ENCODE measurements around the gene LMBR1.
"Not testable (repeated sequence)": the region's sequence is repeated elsewhere in the genome, so short reads cannot be mapped to it uniquely, and the experiment has no call there.

The LMBR1 gene, protein sequence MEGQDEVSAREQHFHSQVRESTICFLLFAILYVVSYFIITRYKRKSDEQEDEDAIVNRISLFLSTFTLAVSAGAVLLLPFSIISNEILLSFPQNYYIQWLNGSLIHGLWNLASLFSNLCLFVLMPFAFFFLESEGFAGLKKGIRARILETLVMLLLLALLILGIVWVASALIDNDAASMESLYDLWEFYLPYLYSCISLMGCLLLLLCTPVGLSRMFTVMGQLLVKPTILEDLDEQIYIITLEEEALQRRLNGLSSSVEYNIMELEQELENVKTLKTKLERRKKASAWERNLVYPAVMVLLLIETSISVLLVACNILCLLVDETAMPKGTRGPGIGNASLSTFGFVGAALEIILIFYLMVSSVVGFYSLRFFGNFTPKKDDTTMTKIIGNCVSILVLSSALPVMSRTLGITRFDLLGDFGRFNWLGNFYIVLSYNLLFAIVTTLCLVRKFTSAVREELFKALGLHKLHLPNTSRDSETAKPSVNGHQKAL

DNA sequence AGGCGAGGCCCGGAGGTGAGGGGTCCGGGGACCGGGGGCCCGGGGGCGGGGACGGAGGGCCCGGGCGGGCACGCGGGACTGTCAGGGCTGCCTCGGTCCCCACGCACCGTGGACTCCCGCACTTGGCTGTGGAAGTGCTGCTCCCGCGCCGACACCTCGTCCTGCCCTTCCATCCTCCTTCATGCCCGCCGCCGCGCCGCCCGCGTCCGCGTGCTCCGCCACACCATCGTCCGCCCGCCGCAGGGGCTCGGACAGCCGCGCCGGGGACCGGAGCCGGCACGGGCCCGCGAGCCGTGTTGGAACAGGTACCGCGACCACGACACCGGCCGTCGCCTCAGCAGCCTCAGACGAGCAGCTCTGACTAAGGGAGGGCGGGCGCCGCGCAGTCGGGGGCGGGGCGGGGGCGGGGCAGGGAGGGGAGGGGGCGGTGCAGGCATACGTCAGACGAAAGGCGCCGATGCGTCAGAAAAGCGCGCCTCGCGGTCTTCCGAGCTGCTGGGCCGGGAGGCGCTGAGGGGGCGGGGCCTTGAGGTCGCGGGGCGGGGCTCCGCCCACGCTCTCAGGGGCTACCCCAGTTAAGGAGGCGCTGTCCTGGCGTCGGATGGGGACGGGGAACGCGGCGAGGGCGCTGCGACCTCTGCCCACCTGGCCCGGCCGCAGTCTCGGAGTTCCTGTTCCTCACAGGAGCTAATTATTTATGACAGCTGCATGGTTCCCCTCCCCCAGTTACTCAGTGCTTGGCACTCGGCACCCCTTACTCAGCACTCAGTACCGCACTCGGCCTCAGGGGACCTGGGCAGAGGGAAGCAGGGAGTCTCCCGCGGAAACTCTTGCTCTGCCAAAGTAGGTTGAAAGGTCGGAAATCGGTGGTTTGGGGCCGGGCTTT is at the start of gene LMBR1:
LMBR1 (minus strand) TSS at position 363 of the 886 bp plus-strand sequence; CDS start at position 173, 190 bp downstream.
- DNase-seq (ENCODE audit: low read depth in 2 of 2): peak; percentile 82 to 87

DNA sequence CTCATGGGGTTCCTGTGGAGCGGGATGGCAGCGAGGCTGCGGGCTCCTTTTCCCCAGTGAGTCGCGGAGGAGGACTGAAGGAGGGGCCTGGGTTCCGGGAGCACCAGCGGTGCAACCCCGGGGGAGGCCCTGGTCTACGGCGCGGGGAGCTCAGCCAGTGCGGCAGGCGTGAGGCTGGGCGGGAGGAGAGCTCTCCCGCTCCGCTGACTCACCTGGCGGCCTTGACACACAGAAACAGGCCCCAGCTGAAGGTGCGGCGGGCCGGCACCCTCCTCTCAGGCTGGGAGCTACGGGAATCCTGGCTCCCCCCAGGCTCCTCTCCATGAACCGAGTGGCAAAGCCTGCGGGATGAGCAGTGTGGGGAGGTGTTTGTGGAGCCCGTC is 49.7 kb upstream of the LMBR1 start:
- DNase-seq (ENCODE audit: low read depth in 2 of 2): no peak

DNA sequence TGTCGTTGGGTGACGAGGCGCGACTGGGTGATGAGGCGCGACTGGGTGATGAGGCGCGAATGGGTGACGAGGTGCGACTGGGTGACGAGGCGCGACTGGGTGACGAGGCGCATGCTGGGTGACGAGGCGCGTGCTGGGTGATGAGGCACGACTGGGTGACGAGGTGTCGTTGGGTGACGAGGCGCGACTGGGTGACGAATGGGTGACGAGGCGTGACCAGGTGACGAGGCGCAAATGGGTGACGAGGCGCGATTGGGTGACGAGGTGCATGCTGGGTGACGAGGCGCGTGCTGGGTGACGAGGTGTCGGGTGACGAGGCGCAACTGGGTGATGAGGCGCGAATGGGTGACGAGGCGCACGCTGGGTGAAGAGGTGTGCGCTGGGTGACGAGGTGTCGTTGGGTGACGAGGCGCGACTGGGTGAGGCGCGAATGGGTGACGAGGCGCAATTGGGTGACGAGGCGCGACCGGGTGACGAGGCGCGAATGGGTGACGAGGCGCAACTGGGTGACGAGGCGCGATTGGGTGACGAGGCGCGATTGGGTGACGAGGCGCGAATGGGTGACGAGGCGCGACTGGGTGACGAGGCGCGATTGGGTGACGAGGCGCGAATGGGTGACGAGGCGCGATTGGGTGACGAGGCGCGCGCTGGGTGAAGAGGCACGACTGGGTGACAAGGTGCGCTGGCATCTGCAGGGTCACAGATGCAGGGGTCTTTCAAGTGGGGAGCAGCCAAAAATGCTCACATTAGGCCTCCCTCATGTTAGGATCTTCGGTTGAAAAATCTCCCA is 48.6 kb upstream of the LMBR1 start:
- DNase-seq (ENCODE audit: low read depth in 2 of 2): no peak

DNA sequence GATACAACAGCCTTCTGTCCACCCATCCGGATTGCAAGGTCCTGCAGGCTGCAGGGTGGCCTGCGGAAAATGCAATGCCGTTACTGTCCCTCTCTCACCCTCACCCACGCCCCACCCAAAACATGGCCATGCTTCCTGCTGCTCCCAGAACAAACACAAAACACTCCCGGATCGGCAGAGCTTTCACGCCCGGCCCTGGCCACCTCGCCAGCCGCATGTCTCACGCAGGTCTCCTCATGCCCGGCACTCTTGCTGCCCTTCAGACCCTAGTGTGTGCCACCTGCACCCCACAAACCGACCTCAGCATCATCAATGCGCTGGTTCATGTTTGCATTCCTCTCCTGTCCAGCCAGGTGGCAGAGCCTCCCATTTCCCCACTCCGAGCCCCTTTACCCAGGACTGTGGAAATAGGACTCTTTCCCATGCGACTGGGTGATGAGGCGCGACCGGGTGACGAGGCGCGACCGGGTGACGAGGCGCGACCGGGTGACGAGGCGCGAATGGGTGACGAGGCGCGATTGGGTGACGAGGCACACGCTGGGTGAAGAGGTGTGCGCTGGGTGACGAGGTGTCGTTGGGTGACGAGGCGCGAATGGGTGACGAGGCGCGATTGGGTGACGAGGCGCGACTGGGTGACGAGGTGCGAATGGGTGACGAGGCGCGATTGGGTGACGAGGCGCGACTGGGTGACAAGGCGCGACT is 47.6 kb upstream of the LMBR1 start:
- DNase-seq (ENCODE audit: low read depth in 2 of 2): no peak

DNA sequence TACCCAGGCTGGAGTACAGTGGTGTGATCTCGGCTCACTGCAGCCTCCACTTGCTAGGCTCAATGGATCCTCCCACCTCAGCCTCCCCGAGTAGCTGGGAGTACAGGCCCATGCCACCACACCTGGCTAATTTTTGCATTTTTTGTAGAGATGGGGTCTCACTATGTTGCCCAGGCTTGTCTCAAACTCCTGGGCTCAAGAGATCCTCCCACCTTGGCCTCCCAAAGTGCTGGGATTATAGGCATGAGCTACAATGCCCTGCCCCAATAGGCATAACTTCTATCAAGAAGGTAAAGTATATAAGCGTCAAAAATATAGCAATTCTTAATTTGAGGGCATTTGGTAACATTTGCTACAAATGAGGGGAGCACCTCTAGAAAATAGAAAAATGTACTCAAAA is 43.8 kb upstream of the LMBR1 start:
- not testable (repeated sequence) for DNase-seq (ENCODE audit: low read depth in 2 of 2)

DNA sequence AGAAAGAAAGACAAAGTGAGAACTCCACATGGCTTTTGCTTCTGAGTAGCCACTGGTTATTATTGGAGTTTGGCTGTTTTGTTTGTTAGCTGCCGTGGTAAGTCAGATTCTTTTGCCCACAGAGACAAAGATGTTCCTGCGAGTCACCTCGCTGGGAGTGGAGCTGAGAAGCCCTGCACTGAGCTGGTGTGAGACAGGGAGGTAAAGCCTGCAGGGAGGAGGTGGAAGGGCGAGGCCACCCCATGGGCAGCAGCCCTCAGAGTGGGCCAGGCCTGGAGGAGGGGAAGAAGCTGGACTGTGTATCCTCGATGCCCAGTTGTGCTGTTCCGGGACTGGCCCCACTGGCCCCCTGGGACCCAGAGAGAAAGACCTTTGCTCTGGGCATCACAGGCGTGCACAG is 42.3 kb upstream of the LMBR1 start:
- DNase-seq (ENCODE audit: low read depth in 2 of 2): no peak

DNA sequence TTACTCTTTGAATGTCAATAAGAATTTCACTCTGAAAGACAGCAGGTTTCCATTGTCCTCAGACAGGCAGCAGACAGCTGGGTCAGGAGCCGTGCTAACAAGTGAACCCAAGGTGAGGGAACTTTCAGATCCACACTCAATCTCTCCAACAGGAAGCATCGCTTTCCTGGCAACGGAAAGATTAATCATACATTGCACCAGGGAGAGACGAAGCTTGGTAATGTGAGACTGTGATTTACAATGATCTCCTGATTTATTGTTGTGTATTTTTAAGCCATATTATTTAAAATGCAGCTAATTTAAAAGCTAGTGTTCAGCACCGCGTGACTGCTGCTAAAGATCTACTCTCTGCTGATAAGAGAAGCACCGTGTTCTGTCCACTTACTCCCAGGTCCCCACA is 39.0 kb upstream of the LMBR1 start:
- no peak for DNase-seq (ENCODE audit: low read depth in 2 of 2)

DNA sequence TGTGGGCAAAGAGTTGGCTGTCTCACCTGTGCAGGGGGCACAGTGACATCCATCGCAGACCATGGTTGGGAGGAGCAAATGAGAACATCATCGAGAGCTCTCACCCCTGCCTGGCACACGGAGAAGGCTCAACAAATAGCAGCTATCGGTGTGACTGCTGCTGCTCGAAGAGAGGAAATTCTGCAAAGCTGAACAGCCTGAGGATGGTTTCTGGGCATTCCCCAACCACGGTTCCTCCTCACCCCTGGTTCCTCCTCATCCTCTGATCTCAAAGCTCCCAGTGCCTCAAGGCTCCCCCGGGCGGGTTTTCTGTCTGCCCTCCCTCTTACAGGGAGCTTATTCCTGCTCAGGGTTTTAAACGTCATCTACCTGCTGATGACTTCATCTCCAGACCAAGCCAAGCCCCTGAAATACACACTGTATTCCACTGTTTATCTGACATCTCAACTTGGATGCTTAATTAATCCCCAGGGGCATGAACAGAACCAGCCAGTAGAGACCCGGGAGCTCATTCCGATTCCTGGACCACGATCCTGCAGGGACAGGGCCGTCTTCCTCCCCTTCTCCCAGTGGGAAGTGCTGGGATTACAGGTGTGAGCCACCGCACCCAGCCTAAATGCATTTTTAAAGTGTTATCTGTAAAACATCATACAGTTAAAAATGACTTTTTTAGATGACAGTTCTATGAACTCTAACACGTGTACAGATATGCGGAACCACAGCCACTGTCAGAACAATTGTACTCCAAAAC is 37.0 kb upstream of the LMBR1 start:
- no peak for DNase-seq (ENCODE audit: low read depth in 2 of 2)

DNA sequence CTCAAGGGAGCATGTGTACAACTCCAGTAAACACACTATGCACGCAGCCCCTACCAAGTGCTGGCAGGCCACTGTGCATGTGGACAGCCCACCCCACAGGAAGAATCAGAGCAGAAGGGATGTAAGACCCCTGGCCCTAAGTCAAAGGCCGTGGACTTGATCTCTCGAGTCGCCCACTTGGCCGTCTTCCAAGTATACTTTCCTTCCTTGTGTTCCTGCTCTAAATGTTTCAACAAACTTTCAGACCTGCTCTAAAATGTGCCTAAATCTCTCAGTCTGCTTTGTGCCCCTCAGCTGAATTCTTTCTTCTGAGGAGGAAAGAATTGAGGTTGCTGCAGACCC is 35.4 kb upstream of the LMBR1 start:
- DNase-seq (ENCODE audit: low read depth in 2 of 2): no peak

DNA sequence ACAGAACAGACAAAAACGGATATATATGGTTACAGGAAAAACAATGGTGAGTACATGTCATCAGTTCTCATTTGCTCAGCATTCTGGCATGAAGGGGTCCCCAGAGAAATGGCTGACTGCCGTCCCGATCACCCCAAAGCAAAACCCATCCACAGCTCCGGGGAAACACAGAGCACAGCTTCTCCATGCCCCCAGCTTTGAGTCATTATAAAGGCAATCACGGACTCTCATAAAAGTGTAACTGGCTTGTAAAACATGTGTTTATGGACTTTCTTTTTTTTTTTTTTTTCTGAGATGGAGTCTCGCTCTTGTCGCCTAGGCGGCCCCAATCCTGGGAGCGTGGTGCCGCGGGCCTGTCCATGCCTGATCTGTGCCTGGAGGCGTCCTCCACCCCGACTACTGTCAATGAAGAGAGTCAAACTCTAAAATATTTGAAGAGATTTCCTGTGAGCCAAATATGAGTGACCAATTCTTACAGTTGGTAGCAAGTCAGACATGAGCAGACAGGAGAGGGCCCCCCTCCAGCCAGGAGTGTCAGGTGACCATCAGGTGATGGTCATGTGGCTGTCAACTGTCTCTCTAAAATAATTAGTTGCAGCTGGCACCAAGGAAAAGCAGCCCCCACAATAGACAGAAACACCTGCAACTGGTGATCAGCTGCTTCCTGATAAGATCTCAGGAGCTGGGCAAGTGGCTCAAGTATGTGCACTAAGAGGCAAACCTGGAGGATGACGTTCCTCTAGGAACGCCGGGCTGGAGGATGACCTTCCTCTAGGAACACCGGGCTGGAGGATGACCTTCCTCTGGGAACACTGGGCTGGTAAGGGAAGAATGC is 34.8 kb upstream of the LMBR1 start:
- no peak for DNase-seq (ENCODE audit: low read depth in 2 of 2)

DNA sequence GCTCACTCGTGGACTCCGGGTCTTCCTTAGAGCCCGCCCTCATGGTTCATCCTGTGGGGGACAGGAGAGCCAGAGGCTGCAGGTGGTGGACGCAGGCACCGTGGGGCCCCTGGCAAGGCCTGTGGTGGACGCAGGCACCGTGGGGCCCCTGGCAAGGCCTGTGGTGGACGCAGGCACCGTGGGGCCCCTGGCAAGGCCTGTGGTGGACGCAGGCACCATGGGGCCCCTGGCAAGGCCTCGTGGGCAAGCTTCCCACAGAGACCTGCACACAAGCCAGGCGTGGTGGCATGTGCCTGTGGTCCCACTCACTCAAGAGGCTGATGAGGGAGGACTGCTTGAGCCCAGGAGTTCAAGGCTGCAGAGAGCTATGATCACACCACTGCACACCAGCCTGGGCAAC is 32.8 kb upstream of the LMBR1 start:
- DNase-seq (ENCODE audit: low read depth in 2 of 2): not testable (repeated sequence)

DNA sequence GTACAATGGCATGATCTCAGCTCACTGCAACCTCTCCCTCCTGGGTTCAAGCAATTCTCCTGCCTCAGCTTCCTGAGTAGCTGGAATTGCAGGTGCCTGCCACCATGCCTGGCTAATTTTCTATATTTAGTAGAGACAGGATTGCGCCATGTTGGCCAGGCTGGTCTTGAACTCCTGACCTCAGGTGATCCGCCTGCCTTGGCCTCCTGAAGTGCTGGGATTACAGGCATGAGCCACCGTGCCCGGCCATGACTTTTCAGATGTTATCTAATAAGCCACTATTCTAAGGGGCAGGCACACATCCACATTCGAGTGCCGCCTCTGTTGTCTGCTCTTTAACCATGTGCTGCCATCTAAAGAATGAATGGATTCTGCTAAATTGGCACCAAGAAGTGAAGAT is 29.3 kb upstream of the LMBR1 start:
- not testable (repeated sequence) for DNase-seq (ENCODE audit: low read depth in 2 of 2)

DNA sequence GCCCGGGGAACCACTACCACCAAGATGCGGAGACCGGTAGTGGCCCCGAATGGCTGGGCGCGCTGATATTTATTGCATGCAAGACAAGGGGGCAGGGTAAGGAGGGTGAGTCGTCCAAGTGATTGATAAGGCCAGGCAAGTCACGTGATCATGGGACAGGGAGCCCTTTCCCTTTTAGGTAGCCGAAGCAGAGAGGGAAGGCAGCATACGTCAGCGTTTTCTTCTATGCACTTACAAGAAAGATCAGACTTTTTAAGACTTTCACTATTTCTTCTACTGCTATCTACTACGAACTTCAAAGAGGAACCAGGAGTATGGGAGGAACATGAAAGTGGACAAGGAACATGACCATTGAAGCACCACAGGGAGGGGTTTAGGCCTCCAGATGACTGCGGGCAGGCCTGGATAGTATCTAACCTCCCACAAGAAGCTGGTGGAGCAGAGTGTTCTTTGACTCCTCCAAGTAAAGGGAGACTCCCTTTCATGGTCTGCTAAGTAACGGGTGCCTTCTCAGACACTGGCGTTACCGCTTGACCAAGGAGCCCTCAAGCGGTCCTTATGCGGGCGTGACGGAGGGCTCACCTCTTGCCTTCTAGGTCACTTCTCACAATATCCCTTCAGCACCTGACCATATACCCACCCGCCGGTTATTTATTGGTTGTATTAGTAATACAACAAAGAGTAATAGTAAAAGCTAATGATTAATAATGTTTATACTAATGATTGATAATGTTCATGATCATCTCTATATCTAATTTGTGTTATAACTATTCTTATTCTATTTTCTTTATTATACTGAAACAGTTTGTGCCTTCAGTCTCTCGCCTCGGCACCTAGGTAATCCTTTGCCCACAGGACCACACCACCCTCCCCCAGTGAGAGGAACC is 27.7 kb upstream of the LMBR1 start:
- DNase-seq (ENCODE audit: low read depth in 2 of 2): not testable (repeated sequence)

DNA sequence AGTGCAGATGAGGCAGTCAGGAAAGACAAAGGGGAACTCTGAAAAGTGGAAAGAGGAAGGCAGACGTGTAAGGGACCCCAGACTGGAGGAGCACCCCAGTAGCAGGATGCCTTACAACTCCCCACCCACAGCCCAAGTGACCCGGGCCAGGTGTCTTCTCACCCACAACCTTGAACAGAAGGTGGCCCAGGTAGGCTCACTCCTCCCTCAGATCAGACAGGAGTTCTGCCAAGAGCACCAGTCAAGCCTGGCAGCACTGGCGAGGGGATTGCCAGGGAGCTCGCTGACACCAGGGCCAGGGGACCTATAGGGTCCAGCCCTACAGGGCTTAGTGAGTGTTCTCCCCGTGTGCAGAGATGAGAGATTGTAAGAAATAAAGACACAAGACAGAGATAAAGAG is 27.1 kb upstream of the LMBR1 start:
- DNase-seq (ENCODE audit: low read depth in 2 of 2): no peak

DNA sequence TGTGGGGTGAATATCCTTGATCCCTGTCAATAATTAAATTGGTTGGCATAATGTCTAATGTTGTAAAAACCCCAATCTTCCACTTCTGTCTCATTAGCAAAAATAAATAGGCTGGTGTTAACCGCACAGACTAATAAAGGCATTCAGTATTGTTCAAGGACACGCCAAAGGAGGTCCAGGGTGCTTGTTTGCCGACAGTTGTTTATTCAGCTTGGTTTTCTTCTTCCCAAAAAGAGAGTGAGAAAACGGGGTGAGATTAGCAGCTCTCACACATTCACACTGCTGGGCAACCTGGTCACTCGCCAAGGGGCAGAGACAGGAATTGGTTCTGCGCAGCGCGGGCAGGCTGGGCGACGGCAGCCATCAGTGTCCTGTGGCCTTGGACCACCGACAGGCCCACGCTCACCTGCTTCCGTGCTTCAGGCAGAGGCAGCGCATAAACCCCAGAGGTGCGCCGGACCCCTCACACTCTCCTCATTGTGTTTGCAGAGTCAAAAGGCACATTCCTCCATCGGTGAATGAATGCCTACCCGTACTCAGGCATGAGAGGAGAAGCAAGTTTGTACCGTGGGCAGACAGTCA is 26.2 kb upstream of the LMBR1 start:
- no peak for DNase-seq (ENCODE audit: low read depth in 2 of 2)

DNA sequence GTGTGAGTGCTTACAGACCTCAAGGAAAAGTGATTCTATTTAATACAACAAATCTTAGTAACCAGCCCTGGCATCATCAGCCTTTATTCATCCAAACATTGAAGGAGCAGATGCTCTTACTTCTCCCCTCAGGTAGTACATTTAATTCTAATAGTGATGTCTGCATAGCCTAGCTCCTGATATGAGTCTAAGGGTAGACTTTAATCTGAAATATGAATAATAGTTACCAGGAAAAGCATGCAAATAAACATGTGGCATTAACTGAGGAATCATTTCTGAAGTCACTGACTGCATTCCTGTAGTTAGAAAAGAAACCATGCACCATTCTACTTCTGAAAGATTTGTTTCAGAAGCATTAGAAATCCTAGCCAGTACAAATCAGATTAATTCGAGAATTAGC is 25.7 kb upstream of the LMBR1 start:
- no peak for DNase-seq (ENCODE audit: low read depth in 2 of 2)

DNA sequence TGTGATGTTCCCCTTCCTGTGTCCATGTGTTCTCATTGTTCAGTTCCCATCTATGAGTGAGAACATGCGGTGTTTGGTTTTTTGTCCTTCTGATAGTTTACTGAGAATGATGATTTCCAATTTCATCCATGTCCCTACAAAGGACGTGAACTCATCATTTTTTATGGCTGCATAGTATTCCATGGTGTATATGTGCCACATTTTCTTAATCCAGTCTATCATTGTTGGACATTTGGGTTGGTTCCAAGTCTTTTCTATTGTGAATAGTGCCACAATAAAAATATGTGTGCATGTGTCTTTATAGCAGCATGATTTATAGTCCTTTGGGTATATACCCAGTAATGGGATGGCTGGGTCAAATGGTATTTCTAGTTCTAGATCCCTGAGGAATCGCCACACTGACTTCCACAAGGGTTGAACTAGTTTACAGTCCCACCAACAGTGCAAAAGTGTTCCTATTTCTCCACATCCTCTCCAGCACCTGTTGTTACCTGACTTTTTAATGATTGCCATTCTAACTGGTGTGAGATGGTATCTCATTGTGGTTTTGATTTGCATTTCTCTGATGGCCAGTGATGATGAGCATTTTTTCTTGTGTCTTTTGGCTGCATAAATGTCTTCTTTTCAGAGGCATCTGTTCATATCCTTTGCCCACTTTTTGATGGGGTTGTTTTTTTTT is 16.7 kb upstream of the LMBR1 start:
- DNase-seq (ENCODE audit: low read depth in 2 of 2): not testable (repeated sequence)

DNA sequence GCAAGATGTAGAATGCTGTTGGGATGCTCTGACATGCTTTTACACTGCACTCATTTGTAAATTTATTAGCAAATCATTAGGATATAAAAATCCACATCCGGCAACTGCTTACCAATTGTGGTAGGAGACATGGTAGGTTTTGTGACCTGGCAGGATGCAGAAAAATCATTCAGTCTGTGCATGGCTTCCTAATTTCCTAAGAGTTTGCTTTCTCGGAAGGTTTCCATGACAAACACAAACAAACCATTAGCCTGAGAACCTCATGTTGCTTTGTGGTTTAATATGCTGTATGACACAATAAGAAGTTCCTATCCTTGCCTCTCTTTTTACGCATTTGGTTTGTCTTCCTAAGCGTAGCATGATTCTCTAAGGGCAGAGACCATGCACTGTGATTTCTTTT is 14.7 kb upstream of the LMBR1 start:
- no peak for DNase-seq (ENCODE audit: low read depth in 2 of 2)

Data from fibroblast of skin of left biceps (primary cell).